Measurements from ENCODE around the gene ITIH1.
A peak's percentile ranks its signal among the peaks of the same experiment; 100 is the strongest.

Gene ITIH1

GRCh38 chr3:52817860-52818259 is 40.5 kb downstream of the ITIH1 start:
- DNase-seq = no peak

DNA sequence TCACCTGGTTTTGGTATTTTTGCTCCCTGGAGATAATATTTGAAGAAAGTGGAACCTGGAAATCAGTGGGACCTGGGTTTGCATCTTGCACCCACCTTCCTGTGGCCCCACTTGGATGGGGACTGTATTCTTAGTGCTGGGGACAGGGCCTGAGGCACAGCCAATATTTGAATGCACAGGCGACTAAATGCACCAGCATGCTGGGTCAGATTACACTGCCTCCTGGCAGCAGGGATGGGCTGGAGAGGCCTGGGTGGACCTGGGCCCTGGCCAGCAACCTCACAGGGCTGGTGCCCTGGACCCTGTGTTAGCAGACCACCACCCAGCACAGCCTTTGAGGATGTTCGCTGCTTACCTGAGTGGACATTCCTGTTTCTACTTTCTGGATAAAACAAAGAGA is 42.5 kb downstream of the ITIH1 start:
- no peak for DNase-seq

DNA sequence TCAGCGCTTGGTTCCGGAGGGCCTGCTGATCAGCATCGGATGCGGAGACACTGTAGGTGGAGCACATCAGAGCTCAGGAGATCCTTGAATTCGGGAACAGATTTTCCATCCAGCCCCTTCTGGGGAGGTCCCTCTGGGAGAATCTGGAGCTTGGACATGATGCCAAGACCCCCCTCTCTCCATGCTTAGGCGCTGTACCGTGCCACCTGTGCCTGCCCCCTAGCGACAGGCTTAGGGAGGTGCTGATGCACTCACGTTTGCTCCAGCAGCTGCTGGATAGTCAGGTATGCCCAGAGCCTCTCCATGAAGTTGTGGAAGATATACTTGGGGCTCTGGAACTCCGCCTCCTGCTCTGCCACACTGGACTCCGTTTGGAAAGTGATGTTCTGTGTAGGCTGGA is 43.3 kb downstream of the ITIH1 start:
- DNase-seq = no peak

- DNase-seq = no peak
Measured at GRCh38 chr3:52822363-52822762, 45.0 kb downstream of the ITIH1 start.

GRCh38 chr3:52824037-52824436 is 46.6 kb downstream of the ITIH1 start:
- no peak for DNase-seq

- DNase-seq = no peak
Measured at GRCh38 chr3:52827441-52827840, 50.0 kb downstream of the ITIH1 start.

DNA sequence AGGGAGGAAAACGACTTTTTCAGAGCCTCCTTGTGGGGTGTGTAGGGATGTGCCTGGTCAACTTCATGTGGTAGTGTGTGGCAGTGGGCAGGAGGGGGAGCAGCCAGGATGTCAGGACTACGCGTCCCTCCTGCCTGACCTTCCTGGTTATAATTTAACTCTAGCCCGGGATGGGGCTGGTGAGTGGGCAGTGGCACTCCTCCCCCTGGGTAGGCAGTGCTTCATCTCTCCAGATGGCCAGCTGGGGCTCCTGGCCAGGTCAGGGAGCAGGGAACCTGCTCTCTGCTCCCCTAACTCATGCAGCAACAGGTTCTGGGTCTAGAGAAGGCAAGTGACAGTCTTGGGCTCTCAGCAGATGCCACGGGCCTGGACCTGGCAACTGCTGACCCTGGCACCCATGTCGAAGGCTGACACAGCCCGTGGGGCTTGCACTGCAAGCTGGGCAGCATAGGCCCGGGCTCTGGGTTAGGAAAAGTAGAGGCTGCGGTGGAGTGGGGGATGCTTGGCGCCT is 50.5 kb downstream of the ITIH1 start:
- no peak for DNase-seq

DNA sequence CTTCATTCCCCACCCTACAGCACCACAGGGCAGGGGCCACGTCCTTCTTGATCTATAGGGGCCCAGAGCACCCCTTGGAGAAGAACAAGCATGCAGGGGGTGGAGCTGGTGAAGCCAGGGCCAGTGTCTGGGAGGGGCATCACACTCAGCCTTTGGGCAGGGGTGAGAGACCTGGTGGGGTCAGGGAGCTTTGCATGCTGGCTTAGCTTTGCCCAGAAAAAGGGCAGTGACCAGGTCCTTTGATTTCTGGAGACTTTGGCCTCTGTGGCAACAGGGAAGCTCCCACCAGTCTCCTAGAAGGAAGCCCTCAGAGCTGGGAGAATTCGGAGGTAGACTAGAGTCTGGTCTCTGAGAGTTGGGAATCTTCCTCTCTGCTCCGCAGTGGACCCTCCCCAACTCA is 52.1 kb downstream of the ITIH1 start:
- no peak for DNase-seq

- peak; percentile 28 for DNase-seq
Measured at GRCh38 chr3:52829906-52830463, 52.6 kb downstream of the ITIH1 start.

DNA sequence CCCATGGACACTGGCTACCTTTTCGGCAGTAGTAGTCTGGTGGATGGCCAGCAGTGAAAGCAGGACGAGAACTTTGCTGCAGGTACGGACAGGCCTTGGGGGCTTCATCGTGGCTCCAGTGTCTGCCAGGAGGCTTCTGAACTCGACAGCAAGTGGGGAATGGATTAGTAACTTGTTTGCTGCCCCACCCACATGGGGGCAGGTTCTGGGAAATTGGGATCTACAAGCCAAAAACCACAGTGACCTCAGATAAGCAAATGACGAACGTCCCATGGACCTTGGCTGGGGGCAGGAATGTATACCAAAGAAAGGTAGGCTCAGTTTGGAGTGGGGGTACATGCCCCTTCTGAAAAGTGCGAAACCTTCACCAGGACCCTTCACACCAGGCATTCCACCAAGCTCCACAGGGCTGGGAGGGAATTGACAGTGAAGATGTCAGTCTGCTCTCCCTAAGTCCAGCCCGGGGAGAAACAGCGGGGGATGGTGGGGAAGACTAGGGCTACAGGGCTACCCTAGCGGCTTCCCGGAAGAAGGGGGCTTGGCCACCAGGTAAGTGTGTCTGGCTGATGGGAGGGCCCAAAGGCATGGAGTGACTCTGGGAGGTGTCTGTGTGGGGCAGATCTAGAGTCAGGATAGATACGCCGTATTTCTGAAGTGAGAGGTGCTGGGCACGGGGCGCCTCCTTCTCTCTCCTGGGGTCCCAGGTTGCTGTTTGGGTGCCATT is 53.3 kb downstream of the ITIH1 start, which contains the start of gene ITIH4:
Gene ITIH4 (minus strand): TSS at position 138 of the 724 bp plus-strand sequence. CDS start 30 bp downstream, at position 108.
- DNase-seq = no peak

- DNase-seq = peak; percentile 39
Measured at GRCh38 chr3:52831500-52832301, 54.3 kb downstream of the ITIH1 start.

GRCh38 chr3:52833202-52833601 is 55.8 kb downstream of the ITIH1 start:
- no peak for DNase-seq

GRCh38 chr3:52834871-52835501 is 57.6 kb downstream of the ITIH1 start, which contains the start of gene MUSTN1:
MUSTN1 (minus strand) TSS chr3:52835019; CDS start chr3:52834948, 71 bp downstream.
- no peak for DNase-seq

DNA sequence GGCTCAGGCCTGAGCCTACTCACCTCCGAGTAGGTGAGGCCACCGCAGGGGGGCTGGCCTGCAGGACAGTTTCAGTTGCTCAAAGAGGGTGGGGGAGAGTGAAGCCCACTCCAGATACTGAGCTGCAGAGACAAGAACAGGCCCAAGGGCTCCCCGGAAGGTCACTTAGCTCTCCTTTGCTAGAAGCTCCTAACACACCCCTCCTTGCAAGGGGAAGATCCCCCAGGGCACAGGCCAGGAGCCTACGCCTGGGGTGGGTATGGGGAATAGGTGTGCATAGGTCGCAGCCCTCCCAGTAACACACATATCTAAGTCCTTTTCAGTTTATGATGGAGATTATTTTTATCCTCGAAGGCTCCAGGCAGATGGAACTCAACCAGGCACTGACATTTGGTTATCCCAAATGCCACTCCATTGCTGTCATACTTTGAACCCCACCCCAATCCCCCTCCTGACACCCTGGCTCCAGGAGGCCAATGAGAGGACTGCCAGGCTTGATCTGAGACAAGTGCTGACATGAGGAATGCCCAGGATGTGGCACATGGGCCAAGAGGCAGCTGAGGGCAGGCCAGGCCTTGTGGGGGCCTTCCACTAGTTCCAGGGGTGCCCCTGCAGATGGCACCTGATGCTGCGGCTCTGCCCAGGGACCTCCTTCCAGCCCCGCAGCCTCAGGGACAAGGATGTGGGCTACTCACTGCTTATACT is 58.5 kb downstream of the ITIH1 start:
- DNase-seq = no peak

GRCh38 chr3:52836471-52836845 is 59.1 kb downstream of the ITIH1 start:
- no peak for DNase-seq

GRCh38 chr3:52836986-52837385 is 59.6 kb downstream of the ITIH1 start:
- DNase-seq = no peak

DNA sequence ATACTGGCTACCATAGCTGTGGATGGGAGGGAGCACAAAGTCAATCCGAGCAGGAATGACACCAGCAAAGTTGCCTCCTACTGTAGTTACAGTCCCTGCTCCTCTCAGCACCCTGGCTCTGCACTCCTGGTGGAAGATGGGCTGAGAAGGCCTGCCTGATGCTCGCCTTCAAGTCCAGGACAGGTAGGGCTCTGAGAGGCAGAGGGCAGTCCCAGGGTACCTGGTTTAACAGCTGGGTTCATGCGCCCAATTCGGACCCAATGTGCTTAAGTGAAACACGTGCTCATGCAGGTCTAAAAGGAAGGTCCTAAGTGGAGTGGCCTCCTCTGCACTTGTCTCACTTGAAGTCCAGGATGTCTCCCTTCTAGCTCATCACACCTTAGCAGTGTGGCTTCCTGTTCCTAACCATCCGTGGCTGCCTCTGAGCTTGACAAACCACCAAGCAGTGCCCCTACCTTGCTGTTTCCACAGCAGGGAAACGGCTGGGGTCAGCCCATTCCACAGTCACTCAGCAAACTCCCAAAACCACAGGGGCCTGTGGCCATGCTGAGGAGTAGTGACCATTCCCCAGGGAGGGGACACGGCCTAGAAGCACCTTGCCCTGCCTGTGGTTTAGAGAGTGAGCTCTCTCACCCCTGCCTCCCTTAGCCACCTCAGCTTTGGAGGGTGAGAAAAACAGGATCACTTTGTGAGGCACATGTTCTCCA is 61.3 kb downstream of the ITIH1 start:
- DNase-seq = no peak

DNA sequence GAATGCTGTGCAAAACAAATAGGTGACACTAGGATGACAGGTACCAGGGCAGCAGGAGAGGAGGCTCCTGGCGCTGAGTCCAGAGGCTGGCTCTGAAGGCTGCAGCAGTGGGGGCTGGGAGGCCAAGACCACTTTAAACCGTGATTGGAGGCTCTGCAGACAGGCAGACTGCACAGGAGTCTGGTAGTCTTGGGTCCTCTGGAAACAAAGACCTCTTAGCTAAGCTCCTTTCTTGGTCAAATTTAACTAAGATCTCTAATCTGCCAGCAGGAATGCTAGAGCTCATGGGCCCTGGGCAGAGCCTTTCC is 61.8 kb downstream of the ITIH1 start:
- DNase-seq = no peak

DNA sequence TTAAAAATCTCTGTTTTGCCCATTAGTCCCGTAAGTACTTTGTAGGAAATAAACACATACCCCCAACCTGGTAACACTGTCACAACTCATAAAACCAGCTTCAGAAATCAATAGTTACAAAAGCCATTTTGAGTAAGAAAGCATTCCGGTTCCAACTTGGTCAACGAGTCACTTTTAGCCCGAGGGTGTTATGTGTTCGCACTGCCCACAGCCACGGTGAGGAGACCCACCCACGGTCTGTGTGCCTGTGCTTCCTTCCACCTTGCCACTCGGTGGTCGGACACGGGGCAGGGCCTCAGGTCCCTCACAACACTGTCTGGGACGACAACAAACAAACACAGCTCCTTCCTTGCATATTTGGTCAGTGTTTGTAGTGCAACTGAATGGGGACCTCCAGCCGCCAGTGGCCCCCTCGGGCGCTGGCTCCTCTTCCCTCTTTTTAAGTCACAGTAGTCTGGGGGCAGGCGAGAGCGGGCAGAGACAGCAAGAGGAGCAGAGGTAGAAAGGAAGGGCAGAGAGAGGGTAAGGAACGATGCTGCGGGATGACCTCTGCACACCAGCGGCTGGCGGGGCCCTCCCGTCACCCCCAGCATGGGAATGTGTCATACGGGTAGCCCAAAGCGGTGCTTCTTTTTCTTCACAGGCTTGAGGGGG is 62.6 kb downstream of the ITIH1 start:
- DNase-seq = no peak

GRCh38 chr3:52841211-52841980 is 64.0 kb downstream of the ITIH1 start:
- no peak for DNase-seq
